ENCODE data around the gene LYPD6B.
"Not testable (repeated sequence)": the region's sequence is repeated elsewhere in the genome, so short reads cannot be mapped to it uniquely, and the experiment has no call there.

The LYPD6B gene

DNA sequence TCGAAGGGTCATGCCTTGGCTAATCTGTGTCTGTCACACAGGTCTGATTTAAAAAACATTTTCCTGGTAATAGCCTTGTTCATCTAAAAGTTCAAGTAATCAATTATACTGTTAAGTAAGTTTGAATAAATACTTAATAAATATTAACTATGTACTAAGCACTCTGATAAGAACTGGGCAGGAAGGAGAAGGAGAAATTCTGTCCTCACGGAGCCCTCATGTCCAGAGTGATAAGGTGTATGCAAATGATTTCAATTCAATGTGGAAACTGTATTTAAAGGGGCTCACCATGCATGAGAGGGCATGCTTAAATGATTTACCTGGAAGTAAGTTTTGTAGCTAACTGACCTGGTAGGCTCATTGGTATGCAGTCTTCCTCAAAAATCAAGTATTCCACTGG is 197.9 kb downstream of the LYPD6B start:
- ATAC-seq (ENCODE audit: low read depth): no peak
- Mint-ChIP-seq H3K36me3 (no peaks in the 10 kb centered on the region), H3K27me3 (peaks cover 8% of the 10 kb centered on the region), H3K4me1 (no peaks in the 10 kb centered on the region), H3K9me3 (peaks cover 2% of the 10 kb centered on the region), H3K4me3 (no peak overlapping the region), H3K27ac (no peak overlapping the region)
- DNase-seq (ENCODE audit: low spot score in 2 of 2): no peak

DNA sequence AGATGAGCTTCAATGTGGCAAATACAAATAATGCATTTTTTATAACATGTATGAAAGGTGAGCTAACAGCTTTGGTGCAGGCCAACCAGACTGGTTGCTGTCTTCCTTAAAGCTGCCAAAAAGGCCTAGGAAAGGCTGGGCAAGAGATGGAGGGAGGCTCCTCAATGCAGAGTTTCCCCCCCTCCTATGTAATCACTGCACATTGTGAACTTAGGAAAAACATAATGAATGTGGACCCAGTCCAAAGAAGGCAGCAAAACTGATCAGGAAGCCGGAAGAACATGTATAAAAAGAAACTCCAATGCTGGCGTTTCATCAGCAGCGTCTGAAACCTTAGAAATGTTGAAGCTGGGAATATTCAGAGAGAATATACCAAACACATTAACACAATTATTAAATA is 207.7 kb downstream of the LYPD6B start:
- Mint-ChIP-seq H3K4me3 (no peak overlapping the region), H3K27me3 (peaks cover 2% of the 10 kb centered on the region), H3K36me3 (no peaks in the 10 kb centered on the region), H3K27ac (no peak overlapping the region), H3K4me1 (no peaks in the 10 kb centered on the region), H3K9me3 (peaks cover 2% of the 10 kb centered on the region)
- DNase-seq (ENCODE audit: low spot score in 2 of 2) (no peak), ATAC-seq (ENCODE audit: low read depth) (no peak)

GRCh38 chr2:149251436-149251835 is 212.9 kb downstream of the LYPD6B start:
- not testable (repeated sequence) for H3K4me1 Mint-ChIP-seq; H3K27me3 Mint-ChIP-seq; H3K36me3 Mint-ChIP-seq; ATAC-seq (ENCODE audit: low read depth); DNase-seq (ENCODE audit: low spot score in 2 of 2); H3K27ac Mint-ChIP-seq; H3K4me3 Mint-ChIP-seq
- peaks cover 19% of the 10 kb centered on the region for H3K9me3 Mint-ChIP-seq

DNA sequence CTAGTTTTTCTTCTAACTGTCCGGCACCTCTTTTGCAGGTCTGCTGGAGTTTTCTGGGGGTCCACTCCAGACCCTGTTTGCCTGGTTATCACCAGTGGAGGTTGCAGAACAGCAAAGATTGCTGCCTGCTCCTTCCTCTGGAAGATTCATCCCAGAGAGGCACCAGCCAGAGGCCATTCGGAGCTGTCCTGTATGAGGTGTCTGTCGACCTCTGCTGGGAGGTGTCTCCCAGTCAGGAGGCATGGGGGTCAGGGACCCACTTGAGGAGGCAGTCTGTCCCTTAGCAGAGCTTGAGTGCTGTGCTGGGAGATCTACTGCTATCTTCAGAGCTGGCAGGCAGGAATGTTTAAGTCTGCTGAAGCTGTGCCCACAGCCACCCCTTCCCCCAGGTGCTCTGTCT is 218.4 kb downstream of the LYPD6B start:
- not testable (repeated sequence) for H3K4me1 Mint-ChIP-seq; DNase-seq (ENCODE audit: low spot score in 2 of 2); ATAC-seq (ENCODE audit: low read depth); H3K4me3 Mint-ChIP-seq; H3K36me3 Mint-ChIP-seq; H3K27ac Mint-ChIP-seq
- peaks cover 17% of the 10 kb centered on the region for H3K9me3 Mint-ChIP-seq
- H3K27me3 Mint-ChIP-seq: peaks cover 16% of the 10 kb centered on the region

DNA sequence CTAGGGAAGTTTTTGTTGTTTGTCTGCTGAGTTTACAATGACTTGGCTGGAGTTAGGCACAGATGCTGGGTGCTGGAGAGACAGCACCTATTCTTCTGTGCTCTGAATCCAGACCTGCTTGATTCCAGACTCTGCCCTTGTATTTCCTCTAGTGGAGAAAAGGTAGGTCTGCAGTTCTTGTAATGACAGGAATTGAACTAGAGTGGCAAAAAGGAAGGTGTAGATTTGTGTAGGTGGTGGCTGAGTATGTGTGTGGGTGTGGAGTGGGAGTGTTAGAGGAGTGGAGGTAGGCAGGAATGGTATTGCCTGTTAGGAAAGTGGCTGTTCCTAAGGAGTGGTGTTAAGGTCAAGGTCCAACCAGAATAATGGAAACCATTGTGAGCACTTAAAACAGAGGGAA is 220.0 kb downstream of the LYPD6B start:
- peaks cover 12% of the 10 kb centered on the region for H3K9me3 Mint-ChIP-seq
- peaks cover 3% of the 10 kb centered on the region for H3K36me3 Mint-ChIP-seq
- ATAC-seq (ENCODE audit: low read depth) (no peak), DNase-seq (ENCODE audit: low spot score in 2 of 2) (no peak)
- no peak overlapping the region for H3K27ac Mint-ChIP-seq
- H3K27me3 Mint-ChIP-seq: peaks cover 16% of the 10 kb centered on the region
- peaks cover 3% of the 10 kb centered on the region for H3K4me1 Mint-ChIP-seq
- H3K4me3 Mint-ChIP-seq: no peak overlapping the region

- Mint-ChIP-seq H3K4me1 (peaks cover 3% of the 10 kb centered on the region), H3K4me3 (no peak overlapping the region), H3K9me3 (peaks cover 11% of the 10 kb centered on the region), H3K27ac (no peak overlapping the region), H3K36me3 (peaks cover 3% of the 10 kb centered on the region), H3K27me3 (peaks cover 16% of the 10 kb centered on the region)
- no peak for ATAC-seq (ENCODE audit: low read depth)
- no peak for DNase-seq (ENCODE audit: low spot score in 2 of 2)
Observed at GRCh38 chr2:149259136-149259535, 220.6 kb downstream of the LYPD6B start.

- DNase-seq (ENCODE audit: low spot score in 2 of 2) (no peak), ATAC-seq (ENCODE audit: low read depth) (no peak)
- Mint-ChIP-seq H3K4me1 (peaks cover 3% of the 10 kb centered on the region), H3K36me3 (no peaks in the 10 kb centered on the region), H3K27me3 (peaks cover 14% of the 10 kb centered on the region), H3K27ac (no peak overlapping the region), H3K4me3 (no peak overlapping the region), H3K9me3 (no peaks in the 10 kb centered on the region)
Observed at GRCh38 chr2:149261692-149262091, 223.2 kb downstream of the LYPD6B start.
